22Rv1 (cell line): ENCODE measurements around the gene NRDC.

Experiments used
- H3K27ac ChIP-seq: fragments of 450-650 bp; 2 replicates; pipeline ENCODE4 v1.5.1; 2017
- CTCF ChIP-seq: fragments of 450-650 bp; IDR thresholded peaks from 2 replicates; pipeline ENCODE4 v1.5.1; 2017; ENCODE audit warnings: mild to moderate bottlenecking
- ZFX ChIP-seq: fragments of 450-650 bp; IDR thresholded peaks from 2 replicates; pipeline ENCODE4 v1.6.1; 2017; ENCODE audit warnings: antibody characterized with exemption, borderline replicate concordance

NRDC gene

GRCh38 chr1:51916587-51917405 lies 38.3 kb upstream of the NRDC start:
- no peak overlapping the region for H3K27ac ChIP-seq

GRCh38 chr1:51915951-51916350 lies 37.4 kb upstream of the NRDC start:
- no peak overlapping the region for H3K27ac ChIP-seq
- TF ChIP-seq CTCF (no peak), ZFX (no peak)

More at GRCh38 chr1:51916587-51917405, 38.3 kb upstream of the NRDC start:
- TF ChIP-seq ZFX (no peak), CTCF (no peak)

- TF ChIP-seq ZFX (no peak), CTCF (no peak)
- H3K27ac ChIP-seq: no peak overlapping the region
Observed at GRCh38 chr1:51912881-51913280, 34.4 kb upstream of the NRDC start.

GRCh38 chr1:51910221-51911000 lies 31.9 kb upstream of the NRDC start:
- no peak for TF ChIP-seq CTCF
- TF ChIP-seq ZFX: no peak

GRCh38 chr1:51908499-51908898 lies 30.0 kb upstream of the NRDC start:
- no peak overlapping the region for H3K27ac ChIP-seq
- TF ChIP-seq ZFX (no peak), CTCF (no peak)

More at GRCh38 chr1:51910221-51911000, 31.9 kb upstream of the NRDC start:
- no peak overlapping the region for H3K27ac ChIP-seq

- TF ChIP-seq CTCF (no peak), ZFX (no peak)
- H3K27ac ChIP-seq: no peak overlapping the region
Observed at GRCh38 chr1:51907079-51907702, 28.7 kb upstream of the NRDC start.
